Right cardiac atrium (tissue), 5 donors: ENCODE results near the gene AOPEP. TPM values are rescaled to one million over a fixed set of nuclear protein-coding genes. Genes with fewer than 3 reads are reported as not detected.
A peak's percentile ranks its signal among the peaks of the same experiment; 100 is the strongest.
"Not testable (repeated sequence)": the region's sequence is repeated elsewhere in the genome, so short reads cannot be mapped to it uniquely, and the experiment has no call there.

ENCODE experiments used
- ATAC-seq, 2 donors: fragments of 200-7000 bp; cut with Tn5 transposase; one replicate each; pipeline versions ENCODE4 v1.8.0 to v1.9.1; 2020; ENCODE audit warnings: moderate library complexity in 2 of 2, mild to moderate bottlenecking in 1 of 2
- DNase-seq, 3 donors: peaks; one replicate each; pipeline ENCODE4 v3.0.0-alpha.2; 2020
- H3K27ac ChIP-seq: one replicate; pipeline ENCODE4 v1.5.1; 2013; ENCODE audit warnings: mild to moderate bottlenecking, low read length, control low read depth, moderate library complexity
- H3K27me3 ChIP-seq: one replicate; pipeline ENCODE4 v1.6.1; 2013; ENCODE audit not compliant: control insufficient read depth, insufficient read depth
- H3K4me1 ChIP-seq: one replicate; pipeline ENCODE4 v1.6.1; 2013; ENCODE audit warnings: low read length; ENCODE audit not compliant: control insufficient read depth, insufficient read depth
- H3K4me3 ChIP-seq: one replicate; pipeline ENCODE4 v1.5.1; 2013; ENCODE audit warnings: low read length, control low read depth
- H3K9me3 ChIP-seq: one replicate; pipeline ENCODE4 v1.6.1; 2013; ENCODE audit warnings: low read length; ENCODE audit not compliant: control insufficient read depth
- WGBS: extraction: QIAGEN DNeasy Blood & Tissue Kit; methylation state at CpG from one replicate; pipeline ENCODE4 v1.1.7; 2013; 5-methylcytosine and 5-hydroxymethylcytosine counted together
- intact Hi-C, 4 donors: fragments of 100-400 bp; cut with DNase I; formaldehyde crosslinking; loops; one replicate each; pipeline versions ENCODE4 v1.11.0 to v1.14.0; 2022 to 2023
- polyA plus RNA-seq: library from polyadenylated mRNA; stranded (reverse); fragments of 200-250 nt; gene quantifications from one replicate; pipeline ENCODE4 v1.2.3, GENCODE V29; 2013
- total RNA-seq, 4 donors: library from RNA; stranded (reverse); fragmentation: NEBNext Ultra II Directional; extraction: Animal tissue kit (Norgen Biotek cat#: 25700); gene quantifications; one replicate each; pipeline ENCODE4 v1.2.1, GENCODE V29; 2021
- donor health status: healthy with polysubstance abuse.
- donor health status: DM: no; HTN: yes; CAD: no.
- donor health status: DM: no; HTN: no; CAD: no.
- donor health status: DM: no; HTN: yes; CAD: no; lungs with severe emphysema.
- donor health status: DM: yes; HTN: yes; CAD: no.

AOPEP gene
- total and polyA plus RNA-seq, 5 donors = 124 to 170 (median 154) TPM

GRCh38 chr9:94961870-94962269 is 235.4 kb downstream of the AOPEP start:
- DNase-seq = no peak
- no peak overlapping the region for H3K27ac ChIP-seq
- no peaks in the 10 kb centered on the region for H3K9me3 ChIP-seq
- no peaks in the 10 kb centered on the region for H3K4me1 ChIP-seq
- no peak overlapping the region for H3K4me3 ChIP-seq
- WGBS = 89% methylated on average over 2 of the region's 2 CpGs
- intact Hi-C loops = no loop called here
- H3K27me3 ChIP-seq = no peaks in the 10 kb centered on the region
- no peak for ATAC-seq

GRCh38 chr9:94965631-94966030 is 239.1 kb downstream of the AOPEP start:
- H3K4me1 ChIP-seq, intact Hi-C loops, H3K9me3 ChIP-seq, H3K27ac ChIP-seq, H3K27me3 ChIP-seq, DNase-seq, H3K4me3 ChIP-seq, ATAC-seq: not testable (repeated sequence)
- WGBS = 100% methylated on average over 5 of the region's 5 CpGs

GRCh38 chr9:94966046-94966445 is 239.5 kb downstream of the AOPEP start:
- intact Hi-C loops, H3K27ac ChIP-seq, H3K9me3 ChIP-seq, DNase-seq, H3K4me3 ChIP-seq, H3K4me1 ChIP-seq, H3K27me3 ChIP-seq, ATAC-seq: not testable (repeated sequence)
- 98% methylated on average over 3 of the region's 3 CpGs for WGBS

- ATAC-seq = no peak
- H3K4me3 ChIP-seq = no peak overlapping the region
- WGBS = 93% methylated on average over 1 of the region's 1 CpG
- no peaks in the 10 kb centered on the region for H3K27me3 ChIP-seq
- peaks cover 3% of the 10 kb centered on the region for H3K4me1 ChIP-seq
- intact Hi-C loops = no loop called here
- H3K9me3 ChIP-seq = no peaks in the 10 kb centered on the region
- no peak overlapping the region for H3K27ac ChIP-seq
- DNase-seq = no peak
Observed at GRCh38 chr9:94967482-94967881, 241.0 kb downstream of the AOPEP start.

- no peak for ATAC-seq
- DNase-seq = no peak
- Histone ChIP-seq H3K4me3 (no peak overlapping the region), H3K9me3 (no peaks in the 10 kb centered on the region), H3K4me1 (peaks cover 3% of the 10 kb centered on the region), H3K27me3 (no peaks in the 10 kb centered on the region), H3K27ac (no peak overlapping the region)
- 95% methylated on average over 13 of the region's 13 CpGs for WGBS
- intact Hi-C loops = no loop called here
Observed at GRCh38 chr9:94971378-94972131, 245.1 kb downstream of the AOPEP start.

GRCh38 chr9:94973451-94973941 is 247.0 kb downstream of the AOPEP start:
- H3K27me3 ChIP-seq = no peaks in the 10 kb centered on the region
- 62% methylated on average over 11 of the region's 11 CpGs for WGBS
- peaks cover 3% of the 10 kb centered on the region for H3K4me1 ChIP-seq
- peak in 1 of 2 donors; percentile 46 for ATAC-seq
- intact Hi-C loops = no loop called here
- H3K9me3 ChIP-seq = no peaks in the 10 kb centered on the region
- no peak overlapping the region for H3K4me3 ChIP-seq
- peak in 1 of 3 donors; percentile 43 for DNase-seq
- no peak overlapping the region for H3K27ac ChIP-seq

- no peaks in the 10 kb centered on the region for H3K9me3 ChIP-seq
- no peaks in the 10 kb centered on the region for H3K27me3 ChIP-seq
- intact Hi-C loops = no loop called here
- no peak for DNase-seq
- H3K4me3 ChIP-seq = no peak overlapping the region
- no peak overlapping the region for H3K27ac ChIP-seq
- peak in 1 of 2 donors; percentile 12 for ATAC-seq
- H3K4me1 ChIP-seq = peaks cover 3% of the 10 kb centered on the region
- 76% methylated on average over 10 of the region's 10 CpGs for WGBS
Observed at GRCh38 chr9:94974154-94974879, 247.8 kb downstream of the AOPEP start.

GRCh38 chr9:94975480-94975879 is 249.0 kb downstream of the AOPEP start:
- Histone ChIP-seq H3K9me3 (no peaks in the 10 kb centered on the region), H3K27ac (no peak overlapping the region), H3K4me1 (peaks cover 3% of the 10 kb centered on the region), H3K27me3 (no peaks in the 10 kb centered on the region), H3K4me3 (no peak overlapping the region)
- intact Hi-C loops = no loop called here
- 90% methylated on average over 11 of the region's 11 CpGs for WGBS
- ATAC-seq (no peak), DNase-seq (no peak)

- H3K4me3 ChIP-seq = no peak overlapping the region
- no peak overlapping the region for H3K27ac ChIP-seq
- intact Hi-C loops = no loop called here
- no peaks in the 10 kb centered on the region for H3K27me3 ChIP-seq
- DNase-seq (no peak), ATAC-seq (no peak)
- 85% methylated on average over 4 of the region's 4 CpGs for WGBS
- H3K4me1 ChIP-seq = peaks cover 3% of the 10 kb centered on the region
- H3K9me3 ChIP-seq = no peaks in the 10 kb centered on the region
Observed at GRCh38 chr9:94976077-94976476, 249.6 kb downstream of the AOPEP start.

GRCh38 chr9:94977416-94977815 is 250.9 kb downstream of the AOPEP start:
- H3K27me3 ChIP-seq = no peaks in the 10 kb centered on the region
- intact Hi-C loops = no loop called here
- no peak for ATAC-seq
- no peaks in the 10 kb centered on the region for H3K9me3 ChIP-seq
- no peak overlapping the region for H3K27ac ChIP-seq
- H3K4me3 ChIP-seq = no peak overlapping the region
- no peak for DNase-seq
- WGBS = 93% methylated on average over 5 of the region's 5 CpGs
- H3K4me1 ChIP-seq = no peaks in the 10 kb centered on the region

GRCh38 chr9:94979904-94980507 is 253.5 kb downstream of the AOPEP start:
- Histone ChIP-seq H3K4me1 (no peaks in the 10 kb centered on the region), H3K27me3 (no peaks in the 10 kb centered on the region), H3K4me3 (no peak overlapping the region), H3K9me3 (no peaks in the 10 kb centered on the region), H3K27ac (no peak overlapping the region)
- intact Hi-C loops = no loop called here
- peak in 1 of 3 donors; percentile 48 for DNase-seq
- WGBS = 92% methylated on average over 9 of the region's 9 CpGs
- ATAC-seq = no peak
